Uterine smooth muscle cell (primary cell): ENCODE measurements around the gene TTLL8. TPM values are rescaled to one million over a fixed set of nuclear protein-coding genes. Genes with fewer than 3 reads are reported as not detected.

Experiments used
- total RNA-seq: library from RNA; depleted of rRNA; stranded (reverse); fragments of >200 nt; gene quantifications from 2 replicates; pipeline ENCODE4 v1.2.3, GENCODE V29; 2014

TTLL8 gene
- total RNA-seq = not detected in 2 replicates

GRCh38 chr22:50058061-50058905, at the start of gene TTLL8:
Gene TTLL8, minus strand, starts transcription at chr22:50058298.

GRCh38 chr22:50089682-50090411, 31.7 kb upstream of the TTLL8 start, which contains the start of gene MOV10L1:
Gene MOV10L1, plus strand, starts transcription at chr22:50090006. Its CDS starts 83 bp downstream, at chr22:50090089.

DNA sequence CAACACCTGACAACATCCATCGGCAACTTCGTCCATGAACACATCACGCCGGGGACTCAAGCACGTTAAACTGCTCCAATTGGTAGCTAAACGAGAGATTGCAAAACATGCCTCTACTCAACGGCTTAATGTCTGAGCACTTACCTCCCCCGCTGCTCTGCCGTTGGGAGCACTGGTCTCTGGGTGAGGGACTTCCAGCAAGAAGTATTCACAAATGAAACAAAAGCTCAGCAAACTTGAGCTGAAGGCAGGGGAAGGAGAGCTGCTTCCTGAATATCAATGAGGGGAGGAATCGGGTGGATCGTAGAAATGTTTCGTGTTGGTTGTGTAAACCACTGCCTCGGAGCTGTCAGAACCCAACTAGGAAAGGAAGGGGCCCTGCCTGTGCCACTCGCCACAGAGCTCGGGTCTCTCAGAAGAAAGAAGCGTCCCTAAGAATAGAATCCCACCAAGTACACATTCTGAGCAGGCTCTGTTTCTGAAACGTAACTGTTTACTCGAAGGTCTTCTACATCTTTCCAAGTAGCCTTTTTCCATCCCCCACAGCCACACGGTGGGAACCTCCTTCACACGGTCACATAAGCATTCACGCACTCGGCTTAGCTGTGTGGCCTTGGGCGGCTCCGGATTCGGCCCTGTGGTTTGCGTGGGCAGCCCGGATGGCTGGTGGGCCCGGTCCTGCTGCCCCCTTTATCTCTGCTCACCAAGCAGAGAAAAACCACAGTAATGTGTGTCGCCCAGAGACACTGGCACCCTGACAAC, 27.3 kb upstream of the TTLL8 start, which contains the start of gene MLC1:
Gene MLC1 (minus strand): TSS at position 216 of the 762 bp plus-strand sequence. CDS start 524 bp downstream, outside the sequence.

GRCh38 chr22:50012211-50013181, 45.6 kb downstream of the TTLL8 start, which contains the start of gene IL17REL:
Gene IL17REL, minus strand, starts transcription at chr22:50012765. Its CDS starts 119 bp downstream, at chr22:50012646.

Other genes with a start within 250 kb of the TTLL8 start
- 29.4 and 34.0 TPM in 2 replicates for gene BRD1, start 230.4 kb downstream of the TTLL8 start, total RNA-seq
- 10.1 and 11.2 TPM in 2 replicates for gene ZBED4, start 204.5 kb downstream of the TTLL8 start, total RNA-seq
- gene ALG12, start 139.9 kb downstream of the TTLL8 start, total RNA-seq = 11.8 and 24.1 TPM in 2 replicates
- 84.0 and 180 TPM in 2 replicates for gene CRELD2, start 139.7 kb downstream of the TTLL8 start, total RNA-seq
- 59.5 and 60.0 TPM in 2 replicates for gene PIM3, start 97.5 kb downstream of the TTLL8 start, total RNA-seq
- not detected in 2 replicates for gene IL17REL, start 45.5 kb downstream of the TTLL8 start, total RNA-seq
- gene MLC1, start 27.1 kb upstream of the TTLL8 start, total RNA-seq = 0.12 TPM in 1 of 2 replicates, not detected in the other
- gene MOV10L1, start 31.7 kb upstream of the TTLL8 start, total RNA-seq = 1.7 and 5.1 TPM in 2 replicates
- 0.37 and 0.66 TPM in 2 replicates for gene PANX2, start 112.4 kb upstream of the TTLL8 start, total RNA-seq
- 30.1 and 33.0 TPM in 2 replicates for gene TRABD, start 127.6 kb upstream of the TTLL8 start, total RNA-seq
- 25.6 and 28.3 TPM in 2 replicates for gene SELENOO, start 142.7 kb upstream of the TTLL8 start, total RNA-seq
- gene TUBGCP6, start 186.7 kb upstream of the TTLL8 start, total RNA-seq = 37.0 and 37.6 TPM in 2 replicates
- 30.1 and 40.7 TPM in 2 replicates for gene HDAC10, start 193.0 kb upstream of the TTLL8 start, total RNA-seq
- gene MAPK12, start 203.4 kb upstream of the TTLL8 start, total RNA-seq = 41.2 and 46.6 TPM in 2 replicates
- 7.4 and 8.6 TPM in 2 replicates for gene MAPK11, start 212.1 kb upstream of the TTLL8 start, total RNA-seq
- gene PLXNB2, start 249.3 kb upstream of the TTLL8 start, total RNA-seq = 118 and 202 TPM in 2 replicates